ENCODE data around the gene PARD3.

Gene PARD3

DNA sequence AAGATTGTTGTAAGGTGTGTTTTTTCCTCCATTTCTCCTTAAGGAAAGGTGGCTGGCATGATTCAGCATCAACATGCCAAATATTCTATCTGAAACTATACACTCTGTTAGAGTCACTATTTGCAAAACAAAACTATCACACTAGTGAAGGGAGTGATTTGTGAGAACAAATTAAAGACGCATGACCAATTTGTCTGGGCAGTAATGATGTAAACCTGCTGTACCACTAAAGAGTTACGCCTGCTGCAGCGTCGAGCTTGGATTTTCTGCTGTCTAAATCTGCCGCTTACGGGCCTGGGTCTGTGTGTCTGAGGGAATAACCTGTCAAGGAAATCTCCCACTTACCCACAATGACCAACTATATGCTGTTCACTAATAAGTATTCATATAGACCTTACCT lies 648.3 kb downstream of the PARD3 start:
- Histone ChIP-seq H3K36me3 (ENCODE audit: control insufficient read depth, insufficient read depth, low read length) (no peaks in the 10 kb centered on the region), H3K27ac (ENCODE audit: insufficient read depth, low read depth, low read length, poor library complexity, severe bottlenecking) (no peak overlapping the region), H3K4me1 (ENCODE audit: control insufficient read depth, insufficient read depth, low read length) (peaks cover 13% of the 10 kb centered on the region), H3K27me3 (ENCODE audit: control insufficient read depth, insufficient read depth, low read length, poor library complexity, severe bottlenecking) (no peaks in the 10 kb centered on the region), H3K4me3 (ENCODE audit: insufficient read depth, low read depth, low read length) (no peak overlapping the region), H3K9me3 (ENCODE audit: control insufficient read depth, low read length) (no peaks in the 10 kb centered on the region)
- WGBS, 2 experiments = 88 to 89% methylated on average over 6 of the region's 6 CpGs

DNA sequence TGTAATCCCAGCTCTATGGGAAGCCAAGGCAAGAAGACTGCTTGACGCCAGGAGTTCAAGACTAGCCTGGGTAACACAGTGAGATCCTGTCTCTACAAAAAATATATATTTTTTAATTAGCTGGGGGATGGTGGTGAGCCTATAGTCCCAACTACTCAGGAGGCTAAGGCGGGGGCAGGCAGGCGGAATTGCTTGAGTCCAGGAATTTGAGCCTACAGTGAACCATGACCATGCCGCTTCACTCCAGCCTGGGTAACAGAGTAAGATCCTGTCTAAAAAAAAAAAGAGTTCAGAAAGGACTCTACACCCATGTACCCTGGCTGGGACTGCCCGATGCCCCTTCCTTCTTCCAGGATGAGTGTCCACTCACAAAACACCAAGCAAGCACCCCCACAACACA lies 648.7 kb downstream of the PARD3 start:
- no peak overlapping the region for H3K27ac ChIP-seq (ENCODE audit: insufficient read depth, low read depth, low read length, poor library complexity, severe bottlenecking)
- H3K4me3 ChIP-seq (ENCODE audit: insufficient read depth, low read depth, low read length) = no peak overlapping the region
- H3K27me3 ChIP-seq (ENCODE audit: control insufficient read depth, insufficient read depth, low read length, poor library complexity, severe bottlenecking) = no peaks in the 10 kb centered on the region
- no peaks in the 10 kb centered on the region for H3K36me3 ChIP-seq (ENCODE audit: control insufficient read depth, insufficient read depth, low read length)
- H3K4me1 ChIP-seq (ENCODE audit: control insufficient read depth, insufficient read depth, low read length) = peaks cover 13% of the 10 kb centered on the region
- WGBS, 2 experiments = 95% methylated on average over 5 of the region's 5 CpGs
- no peaks in the 10 kb centered on the region for H3K9me3 ChIP-seq (ENCODE audit: control insufficient read depth, low read length)

GRCh38 chr10:34164029-34164428 lies 651.1 kb downstream of the PARD3 start:
- no peak overlapping the region for H3K27ac ChIP-seq (ENCODE audit: insufficient read depth, low read depth, low read length, poor library complexity, severe bottlenecking)
- H3K36me3 ChIP-seq (ENCODE audit: control insufficient read depth, insufficient read depth, low read length) = no peaks in the 10 kb centered on the region
- peaks cover 7% of the 10 kb centered on the region for H3K4me1 ChIP-seq (ENCODE audit: control insufficient read depth, insufficient read depth, low read length)
- 100% methylated on average over 3 of the region's 3 CpGs for WGBS, 2 experiments
- H3K4me3 ChIP-seq (ENCODE audit: insufficient read depth, low read depth, low read length) = no peak overlapping the region
- H3K9me3 ChIP-seq (ENCODE audit: control insufficient read depth, low read length) = no peaks in the 10 kb centered on the region
- no peaks in the 10 kb centered on the region for H3K27me3 ChIP-seq (ENCODE audit: control insufficient read depth, insufficient read depth, low read length, poor library complexity, severe bottlenecking)

GRCh38 chr10:34163075-34163905 lies 651.8 kb downstream of the PARD3 start:
- Histone ChIP-seq H3K36me3 (ENCODE audit: control insufficient read depth, insufficient read depth, low read length) (no peaks in the 10 kb centered on the region), H3K27ac (ENCODE audit: insufficient read depth, low read depth, low read length, poor library complexity, severe bottlenecking) (no peak overlapping the region), H3K9me3 (ENCODE audit: control insufficient read depth, low read length) (no peaks in the 10 kb centered on the region), H3K27me3 (ENCODE audit: control insufficient read depth, insufficient read depth, low read length, poor library complexity, severe bottlenecking) (no peaks in the 10 kb centered on the region), H3K4me3 (ENCODE audit: insufficient read depth, low read depth, low read length) (no peak overlapping the region), H3K4me1 (ENCODE audit: control insufficient read depth, insufficient read depth, low read length) (no peaks in the 10 kb centered on the region)
- 88% methylated on average over 11 of the region's 11 CpGs for WGBS, 2 experiments

DNA sequence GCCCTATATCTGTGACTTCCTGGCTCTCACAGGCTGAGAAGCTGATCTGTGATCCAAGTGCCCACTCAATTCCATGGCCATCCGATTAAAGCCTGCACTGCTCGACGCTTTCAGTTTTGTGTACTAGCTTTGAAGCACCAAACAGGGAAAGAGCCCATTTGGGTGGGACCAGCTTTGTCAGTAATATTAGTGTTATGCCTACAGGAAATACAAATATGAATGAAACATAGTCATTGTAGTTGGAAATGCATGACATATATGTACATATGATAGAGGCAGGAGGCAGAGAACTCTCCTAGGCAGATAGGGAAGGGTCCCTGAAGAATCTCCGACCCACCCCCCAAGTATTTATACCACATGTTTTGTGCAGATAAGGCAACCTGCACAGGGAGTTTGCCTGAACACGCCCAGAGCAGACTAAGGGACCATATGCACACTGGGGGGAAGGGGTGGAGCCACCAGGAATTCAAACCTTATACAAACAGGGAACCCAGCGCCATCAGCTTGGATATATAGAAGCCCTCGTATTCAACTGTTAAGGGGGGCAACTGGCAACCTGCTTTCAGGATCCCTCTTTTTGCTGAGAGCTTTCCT lies 653.2 kb downstream of the PARD3 start:
- Histone ChIP-seq H3K4me3 (ENCODE audit: insufficient read depth, low read depth, low read length) (no peak overlapping the region), H3K36me3 (ENCODE audit: control insufficient read depth, insufficient read depth, low read length) (no peaks in the 10 kb centered on the region), H3K9me3 (ENCODE audit: control insufficient read depth, low read length) (no peaks in the 10 kb centered on the region), H3K4me1 (ENCODE audit: control insufficient read depth, insufficient read depth, low read length) (no peaks in the 10 kb centered on the region), H3K27me3 (ENCODE audit: control insufficient read depth, insufficient read depth, low read length, poor library complexity, severe bottlenecking) (no peaks in the 10 kb centered on the region), H3K27ac (ENCODE audit: insufficient read depth, low read depth, low read length, poor library complexity, severe bottlenecking) (no peak overlapping the region)
- 95 to 96% methylated on average over 6 to 7 of the region's 7 CpGs for WGBS, 2 experiments

- WGBS, 2 experiments = 94 to 97% methylated on average over 3 of the region's 3 CpGs
These were observed 654.5 kb downstream of the PARD3 start for GRCh38 chr10:34160595-34160994.

DNA sequence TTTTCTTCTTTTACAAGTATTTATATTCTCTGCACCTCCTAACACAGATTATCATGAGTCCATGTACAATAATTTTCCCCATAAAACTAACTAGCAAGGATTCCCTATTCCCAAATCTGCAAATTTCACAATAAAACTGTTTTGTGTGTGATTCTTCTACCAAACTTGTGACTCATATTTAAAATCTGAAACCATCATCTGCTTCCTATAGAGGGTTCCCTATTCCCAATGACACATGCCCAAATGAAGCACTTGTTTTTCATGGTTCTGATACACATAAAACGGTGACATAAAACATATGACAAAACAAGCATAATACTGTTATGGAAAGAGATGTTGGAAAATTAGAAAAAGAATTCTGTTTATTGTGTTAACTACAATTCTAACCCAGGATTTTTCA lies 657.6 kb downstream of the PARD3 start:
- H3K36me3 ChIP-seq (ENCODE audit: control insufficient read depth, insufficient read depth, low read length) = no peaks in the 10 kb centered on the region
- no peaks in the 10 kb centered on the region for H3K4me1 ChIP-seq (ENCODE audit: control insufficient read depth, insufficient read depth, low read length)
- no peaks in the 10 kb centered on the region for H3K9me3 ChIP-seq (ENCODE audit: control insufficient read depth, low read length)
- no peaks in the 10 kb centered on the region for H3K27me3 ChIP-seq (ENCODE audit: control insufficient read depth, insufficient read depth, low read length, poor library complexity, severe bottlenecking)
- H3K27ac ChIP-seq (ENCODE audit: insufficient read depth, low read depth, low read length, poor library complexity, severe bottlenecking) = no peak overlapping the region
- no CpG with 5 or more reads among the region's 1 CpG for whole genome bisulfite sequencing, 2 experiments
- no peak overlapping the region for H3K4me3 ChIP-seq (ENCODE audit: insufficient read depth, low read depth, low read length)

More at GRCh38 chr10:34160595-34160994, 654.5 kb downstream of the PARD3 start:
- Histone ChIP-seq H3K4me1 (ENCODE audit: control insufficient read depth, insufficient read depth, low read length) (no peaks in the 10 kb centered on the region), H3K9me3 (ENCODE audit: control insufficient read depth, low read length) (no peaks in the 10 kb centered on the region), H3K27ac (ENCODE audit: insufficient read depth, low read depth, low read length, poor library complexity, severe bottlenecking) (no peak overlapping the region), H3K4me3 (ENCODE audit: insufficient read depth, low read depth, low read length) (no peak overlapping the region), H3K36me3 (ENCODE audit: control insufficient read depth, insufficient read depth, low read length) (no peaks in the 10 kb centered on the region), H3K27me3 (ENCODE audit: control insufficient read depth, insufficient read depth, low read length, poor library complexity, severe bottlenecking) (no peaks in the 10 kb centered on the region)

- H3K27me3 ChIP-seq (ENCODE audit: control insufficient read depth, insufficient read depth, low read length, poor library complexity, severe bottlenecking) = no peaks in the 10 kb centered on the region
- H3K9me3 ChIP-seq (ENCODE audit: control insufficient read depth, low read length) = no peaks in the 10 kb centered on the region
- 95 to 96% methylated on average over 6 of the region's 6 CpGs for WGBS, 2 experiments
- no peaks in the 10 kb centered on the region for H3K4me1 ChIP-seq (ENCODE audit: control insufficient read depth, insufficient read depth, low read length)
- H3K36me3 ChIP-seq (ENCODE audit: control insufficient read depth, insufficient read depth, low read length) = no peaks in the 10 kb centered on the region
- no peak overlapping the region for H3K27ac ChIP-seq (ENCODE audit: insufficient read depth, low read depth, low read length, poor library complexity, severe bottlenecking)
- H3K4me3 ChIP-seq (ENCODE audit: insufficient read depth, low read depth, low read length) = no peak overlapping the region
These were observed 658.2 kb downstream of the PARD3 start for GRCh38 chr10:34156781-34157425.

GRCh38 chr10:34155812-34156211 lies 659.3 kb downstream of the PARD3 start:
- H3K4me3 ChIP-seq (ENCODE audit: insufficient read depth, low read depth, low read length) = no peak overlapping the region
- 76% methylated on average over 3 of the region's 3 CpGs for WGBS, 2 experiments
- no peaks in the 10 kb centered on the region for H3K4me1 ChIP-seq (ENCODE audit: control insufficient read depth, insufficient read depth, low read length)
- no peaks in the 10 kb centered on the region for H3K27me3 ChIP-seq (ENCODE audit: control insufficient read depth, insufficient read depth, low read length, poor library complexity, severe bottlenecking)
- H3K9me3 ChIP-seq (ENCODE audit: control insufficient read depth, low read length) = no peaks in the 10 kb centered on the region
- H3K36me3 ChIP-seq (ENCODE audit: control insufficient read depth, insufficient read depth, low read length) = no peaks in the 10 kb centered on the region
- no peak overlapping the region for H3K27ac ChIP-seq (ENCODE audit: insufficient read depth, low read depth, low read length, poor library complexity, severe bottlenecking)

DNA sequence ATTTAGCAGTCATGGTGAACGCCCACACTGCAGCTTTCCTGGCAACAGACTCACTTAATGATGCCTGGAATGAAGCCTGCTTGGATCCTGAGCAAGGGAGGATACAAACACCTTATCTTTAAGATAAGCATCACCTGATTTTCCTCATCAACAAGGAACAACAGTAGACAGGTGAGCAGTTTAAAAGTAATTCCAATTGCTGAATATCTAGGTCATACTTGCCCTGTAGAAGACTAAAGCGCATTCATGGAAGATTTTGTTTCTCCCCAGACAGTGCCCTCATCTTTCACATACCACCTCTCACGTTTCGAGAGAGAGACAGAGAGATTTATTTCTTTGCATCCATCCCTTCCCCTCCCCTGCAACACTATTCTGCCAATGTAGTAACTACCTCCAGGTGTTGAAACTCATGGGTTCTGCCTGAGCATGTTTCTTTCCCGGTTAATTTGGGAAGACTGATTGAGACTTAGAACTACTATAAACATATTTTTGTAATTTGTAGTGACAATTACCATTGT lies 660.7 kb downstream of the PARD3 start:
- Histone ChIP-seq H3K4me3 (ENCODE audit: insufficient read depth, low read depth, low read length) (no peak overlapping the region), H3K4me1 (ENCODE audit: control insufficient read depth, insufficient read depth, low read length) (no peaks in the 10 kb centered on the region), H3K27me3 (ENCODE audit: control insufficient read depth, insufficient read depth, low read length, poor library complexity, severe bottlenecking) (no peaks in the 10 kb centered on the region), H3K36me3 (ENCODE audit: control insufficient read depth, insufficient read depth, low read length) (no peaks in the 10 kb centered on the region), H3K9me3 (ENCODE audit: control insufficient read depth, low read length) (no peaks in the 10 kb centered on the region), H3K27ac (ENCODE audit: insufficient read depth, low read depth, low read length, poor library complexity, severe bottlenecking) (no peak overlapping the region)
- 80 to 90% methylated on average over 4 to 5 of the region's 5 CpGs for WGBS, 2 experiments

All from ectodermal cell (in vitro differentiated cells).